Suprapubic skin (tissue), 4 donors: ENCODE results near the gene CPEB3. TPM values are rescaled to one million over a fixed set of nuclear protein-coding genes. Genes with fewer than 3 reads are reported as not detected.
A peak's percentile ranks its signal among the peaks of the same experiment; 100 is the strongest.
"Not testable (repeated sequence)": the region's sequence is repeated elsewhere in the genome, so short reads cannot be mapped to it uniquely, and the experiment has no call there.

Source experiments
- DNase-seq, 2 donors: peaks; one replicate each; pipeline ENCODE4 v3.0.0-alpha.2; 2019; ENCODE audit warnings: low spot score in 2 of 2
- H3K27ac ChIP-seq: fragments of 200-600 bp; sonication (generic); one replicate; pipeline ENCODE4 v1.5.1; 2019
- H3K27me3 ChIP-seq: fragments of 200-600 bp; sonication (generic); one replicate; pipeline ENCODE4 v1.5.1; 2019
- H3K36me3 ChIP-seq: fragments of 200-600 bp; sonication (generic); one replicate; pipeline ENCODE4 v1.5.1; 2019
- H3K4me1 ChIP-seq: fragments of 200-600 bp; sonication (generic); one replicate; pipeline ENCODE4 v1.5.1; 2019
- H3K4me3 ChIP-seq: fragments of 200-600 bp; sonication (generic); one replicate; pipeline ENCODE4 v1.5.1; 2019; ENCODE audit warnings: mild to moderate bottlenecking
- H3K9me3 ChIP-seq: fragments of 200-600 bp; sonication (generic); one replicate; pipeline ENCODE4 v1.5.1; 2019
- CTCF ChIP-seq, 2 donors: fragments of 200-600 bp in 1 of 2; fragments of 450-650 bp in 1 of 2; sonication (generic) in 1 of 2; IDR thresholded peaks; one replicate each; pipeline ENCODE4 v1.5.1; 2016 to 2019; ENCODE audit warnings: antibody characterized with exemption in 2 of 2, mild to moderate bottlenecking in 1 of 2, moderate library complexity in 1 of 2
- EP300 ChIP-seq: sonication (generic); formaldehyde crosslinking; IDR thresholded peaks from one replicate; pipeline ENCODE4 v1.6.1; 2017; ENCODE audit warnings: antibody characterized with exemption
- POLR2A ChIP-seq, 2 donors: fragments of 450-650 bp; IDR thresholded peaks; one replicate each; pipeline ENCODE4 v1.6.1; 2017; ENCODE audit warnings: antibody characterized with exemption in 2 of 2, mild to moderate bottlenecking in 2 of 2, moderate library complexity in 2 of 2
- POLR2AphosphoS5 ChIP-seq, 3 donors: sonication (generic); formaldehyde crosslinking; IDR thresholded peaks; one replicate each; pipeline ENCODE4 v1.6.1; 2017; ENCODE audit warnings: antibody characterized with exemption in 3 of 3
- WGBS: methylation state at CpG from one replicate; pipeline ENCODE4 v1.1.5; 2018; 5-methylcytosine and 5-hydroxymethylcytosine counted together
- total RNA-seq, 4 donors: library from RNA; depleted of rRNA; stranded (reverse); fragments of >200 nt; gene quantifications; one replicate each; pipeline ENCODE4 v1.1.0, GENCODE V29; 2016

CPEB3 gene
- 10 to 100 TPM in 2 of 4 donors, 1 to 10 TPM in 2; 7.8 to 19.2 (median 10.4) TPM for total RNA-seq

DNA sequence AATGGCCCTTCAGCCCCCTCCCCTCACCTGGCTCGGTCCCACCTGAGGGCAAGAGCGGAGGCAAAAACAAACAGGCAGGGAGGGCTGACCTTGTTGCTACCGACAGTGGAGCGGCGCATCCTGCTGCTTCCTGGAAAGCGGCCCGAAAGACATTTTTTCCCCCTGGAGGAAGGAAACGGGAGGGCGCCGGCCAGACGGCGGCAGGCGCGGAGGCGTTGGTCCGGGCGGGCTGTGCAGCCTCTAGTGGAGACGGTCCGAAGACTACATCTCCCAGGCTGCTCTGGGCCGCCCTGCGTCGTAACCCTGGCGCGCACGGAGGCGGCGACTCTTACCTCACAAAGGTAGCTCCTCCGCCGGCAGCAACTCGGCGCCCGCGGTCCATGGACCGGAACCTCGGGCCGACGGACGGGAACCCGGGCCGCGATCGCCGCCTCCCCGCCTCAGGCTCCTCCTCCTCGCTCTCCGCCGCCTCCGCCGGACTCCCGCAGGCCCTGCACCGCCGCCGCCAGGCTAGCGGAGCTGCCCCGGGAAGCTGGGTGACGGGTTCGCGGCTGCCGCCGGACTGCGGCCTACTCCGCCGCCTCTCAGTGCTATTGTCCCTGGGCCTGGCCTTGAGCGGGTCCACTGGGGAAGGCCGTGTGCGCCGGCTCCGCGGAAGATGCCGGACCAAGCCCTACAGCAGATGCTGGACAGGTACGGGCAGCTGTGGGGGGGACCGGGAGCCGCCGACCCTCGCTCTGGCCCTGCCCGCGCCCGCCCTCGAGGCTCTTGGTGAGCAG, at the start of gene CPEB3, which contains the start of gene MARCHF5:
TSS of gene CPEB3 (minus strand) at position 242 of the 779 bp plus-strand sequence. CDS start 50,728 bp downstream, outside the sequence.
TSS of gene MARCHF5 (plus strand) at position 331 of the 779 bp plus-strand sequence. CDS start at position 659, 328 bp downstream.
- 0% methylated on average over 7 of the region's 79 CpGs for WGBS
- H3K4me3 ChIP-seq: peak within 1 kb of the TSS; percentile 95
- no peak for TF ChIP-seq EP300
- TF ChIP-seq POLR2AphosphoS5 (IDR thresholded peaks at IDR 0.05): peak in 2 of 3 donors; percentile 55 to 80
- TF ChIP-seq POLR2A (IDR thresholded peaks at IDR 0.05): peak in 1 of 2 donors; percentile 74
- peak; percentile 76 to 82 for TF ChIP-seq CTCF (IDR thresholded peaks at IDR 0.05)

GRCh38 chr10:92329927-92330326, 39.0 kb upstream of the CPEB3 start:
- not testable (repeated sequence) for H3K9me3 ChIP-seq, H3K36me3 ChIP-seq, H3K4me3 ChIP-seq, H3K27ac ChIP-seq, H3K4me1 ChIP-seq, DNase-seq, H3K27me3 ChIP-seq
- WGBS: 65% methylated on average over 6 of the region's 6 CpGs

More for the DNA sequence above, at the start of gene CPEB3, which contains the start of gene MARCHF5:
- H3K9me3 ChIP-seq: no peaks in the 10 kb centered on the region
- peak within 1 kb of the TSS; percentile 93 for H3K27ac ChIP-seq
- peak; percentile 97 for DNase-seq
- peaks cover 17% of the 10 kb centered on the region for H3K4me1 ChIP-seq
- no peaks in the 10 kb centered on the region for H3K27me3 ChIP-seq
- H3K36me3 ChIP-seq: peaks cover 4% of the 10 kb centered on the region

DNA sequence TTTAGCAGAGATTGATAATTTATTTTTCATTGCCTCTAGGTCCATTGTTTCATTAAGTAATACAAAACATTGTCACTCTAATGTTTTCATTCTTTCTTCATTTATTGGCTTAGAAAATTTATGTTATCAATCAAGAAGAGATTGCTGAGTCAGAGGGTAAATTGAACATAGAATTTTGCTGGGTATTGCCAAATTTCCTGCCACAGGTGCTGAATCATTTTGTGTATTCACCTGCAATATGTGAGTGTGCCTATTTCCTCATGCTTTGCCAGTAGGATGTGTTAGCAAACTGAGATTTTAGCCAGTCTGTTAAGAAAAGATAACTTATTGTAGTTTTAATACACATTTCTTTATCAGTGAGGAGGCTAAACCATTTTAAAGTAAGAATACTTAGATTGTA, 38.1 kb upstream of the CPEB3 start:
- Histone ChIP-seq H3K9me3 (no peaks in the 10 kb centered on the region), H3K36me3 (no peaks in the 10 kb centered on the region), H3K27ac (no peak overlapping the region), H3K27me3 (no peaks in the 10 kb centered on the region), H3K4me3 (no peak overlapping the region), H3K4me1 (peaks cover 7% of the 10 kb centered on the region)
- TF ChIP-seq EP300 (no peak), CTCF (IDR thresholded peaks at IDR 0.05) (no peak), POLR2A (IDR thresholded peaks at IDR 0.05) (no peak), POLR2AphosphoS5 (IDR thresholded peaks at IDR 0.05) (no peak)
- no peak for DNase-seq

- Histone ChIP-seq H3K27me3 (no peaks in the 10 kb centered on the region), H3K27ac (no peak overlapping the region), H3K9me3 (no peaks in the 10 kb centered on the region), H3K36me3 (no peaks in the 10 kb centered on the region), H3K4me1 (peaks cover 7% of the 10 kb centered on the region), H3K4me3 (no peak overlapping the region)
- WGBS: 83% methylated on average over 3 of the region's 3 CpGs
- no peak for DNase-seq
- no peak for TF ChIP-seq CTCF (IDR thresholded peaks at IDR 0.05)
- TF ChIP-seq EP300: no peak
- no peak for TF ChIP-seq POLR2A (IDR thresholded peaks at IDR 0.05)
- no peak for TF ChIP-seq POLR2AphosphoS5 (IDR thresholded peaks at IDR 0.05)
Measured at GRCh38 chr10:92327445-92328433, 36.9 kb upstream of the CPEB3 start.

DNA sequence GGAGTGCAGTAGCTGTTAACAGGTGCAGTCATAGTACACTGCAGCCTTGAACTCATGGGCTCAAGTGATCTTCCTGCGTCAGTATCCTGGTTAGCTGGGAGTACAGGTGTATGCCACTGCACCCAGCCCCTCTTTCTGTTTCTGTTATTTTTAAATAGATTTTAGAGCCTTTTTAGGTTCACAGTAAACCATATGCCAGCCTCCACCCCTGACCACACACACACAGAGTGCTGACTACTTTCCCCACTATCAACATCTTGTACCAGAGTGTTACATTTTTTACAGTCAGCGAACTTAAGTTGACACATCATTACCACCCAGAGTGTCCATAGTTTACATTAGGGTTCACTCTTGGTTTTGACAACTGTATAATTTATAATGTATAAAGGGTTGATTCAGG, 32.2 kb upstream of the CPEB3 start:
- 92% methylated on average over 2 of the region's 2 CpGs for WGBS
- H3K4me1 ChIP-seq: peaks cover 2% of the 10 kb centered on the region
- H3K4me3 ChIP-seq: no peak overlapping the region
- peaks cover 9% of the 10 kb centered on the region for H3K36me3 ChIP-seq
- TF ChIP-seq CTCF (IDR thresholded peaks at IDR 0.05) (no peak), POLR2A (IDR thresholded peaks at IDR 0.05) (no peak), EP300 (no peak), POLR2AphosphoS5 (IDR thresholded peaks at IDR 0.05) (no peak)
- no peak for DNase-seq
- no peaks in the 10 kb centered on the region for H3K9me3 ChIP-seq
- no peaks in the 10 kb centered on the region for H3K27me3 ChIP-seq
- H3K27ac ChIP-seq: no peak overlapping the region
